GM18868 (cell line): ENCODE results near the gene NPTX1.

Source experiments
- ATAC-seq: cut with Tn5 transposase; IDR thresholded peaks from one replicate; pipeline ENCODE4 v1.9.1; 2021; ENCODE audit warnings: mild to moderate bottlenecking, moderate library complexity; ENCODE audit not compliant: unreplicated experiment

The NPTX1 gene

DNA sequence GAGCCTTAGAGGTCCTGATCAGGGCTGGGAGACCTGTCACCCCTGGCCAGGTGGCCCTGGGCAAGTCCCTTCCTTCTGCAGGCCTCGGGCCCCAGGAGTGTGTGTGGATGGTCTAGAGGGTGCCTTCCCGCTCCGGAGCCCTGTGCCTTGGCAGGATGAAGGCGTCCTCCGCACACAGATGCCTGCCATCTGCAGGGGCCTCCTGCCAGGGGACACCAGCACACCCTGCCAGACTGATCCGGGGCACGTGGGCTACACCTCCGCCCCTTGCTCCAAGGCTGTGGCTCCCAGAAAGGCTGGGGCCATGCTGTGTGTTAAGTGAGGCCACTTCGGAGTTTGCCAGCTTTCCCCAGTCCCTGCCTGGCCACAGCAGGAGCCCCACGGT, 30.7 kb downstream of the NPTX1 start:
- no peak for ATAC-seq

DNA sequence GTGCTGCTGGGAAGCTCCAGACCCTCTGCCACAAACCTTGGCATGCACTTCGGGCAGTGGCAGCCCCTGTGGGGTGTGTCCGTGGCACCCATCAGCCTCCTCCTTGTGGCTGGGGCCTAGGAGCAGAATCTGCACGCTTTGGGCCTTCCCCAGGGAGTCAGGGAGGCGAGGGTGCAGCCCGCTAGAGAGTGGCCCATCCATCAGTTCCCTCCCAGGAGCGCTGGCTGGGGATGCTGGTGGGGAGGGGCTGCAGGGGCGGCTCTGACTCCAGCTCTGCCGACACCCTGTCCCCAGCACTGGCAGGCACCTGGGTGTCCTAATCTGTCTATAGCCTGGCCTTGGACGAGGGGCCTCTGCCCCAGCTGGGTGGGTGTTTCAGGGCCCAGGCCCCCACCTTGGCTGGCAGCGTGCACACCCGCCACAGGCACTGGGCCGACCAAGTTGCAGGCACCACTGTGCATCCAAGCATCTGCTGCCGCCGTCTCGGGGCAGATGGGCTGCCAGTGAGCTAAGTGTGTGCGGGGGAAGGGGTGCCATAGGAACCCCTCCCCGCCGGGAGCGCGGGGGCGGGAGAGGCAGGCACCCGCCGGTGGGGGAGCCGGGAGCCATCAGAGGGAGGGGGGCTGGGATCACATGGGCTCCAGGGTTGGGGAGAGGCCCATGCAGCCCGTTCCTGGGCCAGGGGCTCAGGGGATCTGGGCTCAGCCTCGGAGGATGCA, 31.2 kb downstream of the NPTX1 start:
- ATAC-seq = no peak

DNA sequence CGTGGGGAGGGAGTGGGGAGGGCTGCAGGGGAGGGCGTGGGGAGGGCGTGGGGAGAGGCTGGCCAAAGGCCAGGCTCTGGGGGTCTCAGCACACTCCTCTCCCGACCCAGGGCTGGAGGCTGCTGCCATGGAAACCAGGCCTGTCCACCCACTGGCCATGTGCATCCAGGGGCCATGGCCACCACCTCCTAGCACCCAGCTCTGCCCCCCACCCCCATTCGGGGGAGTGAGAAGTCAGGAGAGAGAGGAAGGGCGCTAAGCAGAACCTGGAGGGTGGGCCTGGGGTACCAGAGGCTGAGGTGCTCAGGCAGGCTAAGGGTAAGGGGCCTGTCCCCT, 31.8 kb downstream of the NPTX1 start:
- no peak for ATAC-seq

DNA sequence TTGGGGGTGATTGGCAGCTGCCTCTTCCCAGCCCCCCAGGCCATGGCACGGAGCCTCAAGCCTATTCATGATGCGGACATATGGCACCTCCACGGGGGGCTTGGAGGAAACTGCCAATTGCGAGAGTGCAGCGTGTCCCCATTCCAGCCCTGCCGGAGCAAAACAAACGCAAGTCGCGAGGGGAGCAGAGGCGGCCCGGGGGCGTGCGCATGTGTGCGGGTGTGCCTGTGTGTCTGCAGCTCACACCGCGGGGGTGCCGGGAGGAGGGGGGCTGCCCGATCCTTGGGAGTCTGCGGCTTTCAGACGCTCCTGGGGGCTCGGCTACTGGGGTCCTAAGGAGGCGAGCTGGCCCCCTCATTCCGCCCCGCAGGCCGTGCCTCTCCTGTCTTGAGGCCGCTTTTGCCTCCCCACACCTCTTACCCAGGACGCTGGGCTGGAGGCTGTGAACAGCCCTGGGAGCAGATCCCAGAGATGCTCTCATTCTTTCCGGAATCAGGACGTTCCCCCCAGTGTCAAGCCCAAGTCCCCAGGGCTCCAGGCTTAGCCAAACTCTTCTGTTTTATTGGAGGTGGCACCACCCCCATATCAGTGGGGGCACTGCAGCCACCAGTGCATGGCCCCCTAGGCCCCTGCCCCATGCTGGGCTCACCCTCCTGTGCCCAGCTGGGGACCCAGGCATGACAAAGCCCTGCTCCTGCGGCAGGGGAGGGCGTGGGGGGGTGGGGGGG, 32.3 kb downstream of the NPTX1 start:
- no peak for ATAC-seq

DNA sequence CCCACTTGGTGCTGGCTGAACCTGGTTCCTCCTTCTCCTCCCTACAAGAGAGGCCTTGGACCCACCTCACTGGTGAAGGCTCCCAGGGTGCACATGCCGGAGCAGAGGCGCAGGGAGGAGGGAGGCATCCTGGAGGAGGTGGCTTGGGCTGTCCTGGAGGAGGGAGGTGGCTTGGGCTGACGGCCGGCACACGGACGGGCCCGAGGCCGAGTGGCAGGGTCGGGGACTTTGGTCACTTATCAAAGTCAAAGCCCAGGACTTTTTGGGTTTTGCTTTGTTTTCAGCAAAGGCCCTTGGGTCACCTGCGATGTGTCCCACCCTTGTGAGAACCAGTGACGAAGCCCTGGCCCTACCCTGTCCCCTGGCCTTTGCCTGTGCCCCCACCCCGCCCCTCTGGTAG, 32.9 kb downstream of the NPTX1 start:
- no peak for ATAC-seq

DNA sequence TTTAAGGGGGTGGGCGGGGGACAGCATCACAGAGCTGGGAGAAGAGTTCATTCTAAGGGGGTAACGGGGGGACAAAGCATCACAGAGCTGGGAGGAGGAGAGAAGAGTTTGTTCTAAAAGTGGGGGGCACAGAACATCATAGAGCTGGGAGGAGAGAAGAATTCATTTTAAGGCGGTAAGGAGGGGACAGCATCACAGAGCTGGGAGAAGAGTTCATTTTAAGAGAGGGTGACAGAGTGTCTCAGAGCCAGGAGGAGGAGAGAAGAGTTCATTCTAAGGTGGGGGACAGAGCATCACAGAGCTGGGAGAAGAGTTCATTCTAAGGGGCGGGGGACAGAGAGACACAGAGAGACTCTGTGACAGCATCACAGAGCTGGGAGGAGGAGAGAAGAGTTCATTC, 33.6 kb downstream of the NPTX1 start:
- ATAC-seq = no peak

DNA sequence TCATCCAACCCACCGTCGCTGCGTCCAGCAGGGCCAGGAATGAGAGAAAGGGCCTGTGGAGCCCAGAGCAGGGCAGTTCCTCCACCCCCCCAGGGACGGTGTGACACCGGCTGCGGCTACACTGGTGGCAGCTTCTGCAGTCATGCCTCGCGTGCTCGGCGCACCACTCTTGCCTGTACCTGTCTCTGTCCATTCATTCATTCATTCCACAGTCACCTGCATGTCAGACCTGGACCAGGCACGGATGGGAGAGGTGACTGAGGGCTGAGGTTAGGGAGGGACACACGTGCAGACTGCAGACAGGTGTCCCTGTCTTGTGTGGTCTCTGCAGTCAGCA, 34.1 kb downstream of the NPTX1 start:
- no peak for ATAC-seq

DNA sequence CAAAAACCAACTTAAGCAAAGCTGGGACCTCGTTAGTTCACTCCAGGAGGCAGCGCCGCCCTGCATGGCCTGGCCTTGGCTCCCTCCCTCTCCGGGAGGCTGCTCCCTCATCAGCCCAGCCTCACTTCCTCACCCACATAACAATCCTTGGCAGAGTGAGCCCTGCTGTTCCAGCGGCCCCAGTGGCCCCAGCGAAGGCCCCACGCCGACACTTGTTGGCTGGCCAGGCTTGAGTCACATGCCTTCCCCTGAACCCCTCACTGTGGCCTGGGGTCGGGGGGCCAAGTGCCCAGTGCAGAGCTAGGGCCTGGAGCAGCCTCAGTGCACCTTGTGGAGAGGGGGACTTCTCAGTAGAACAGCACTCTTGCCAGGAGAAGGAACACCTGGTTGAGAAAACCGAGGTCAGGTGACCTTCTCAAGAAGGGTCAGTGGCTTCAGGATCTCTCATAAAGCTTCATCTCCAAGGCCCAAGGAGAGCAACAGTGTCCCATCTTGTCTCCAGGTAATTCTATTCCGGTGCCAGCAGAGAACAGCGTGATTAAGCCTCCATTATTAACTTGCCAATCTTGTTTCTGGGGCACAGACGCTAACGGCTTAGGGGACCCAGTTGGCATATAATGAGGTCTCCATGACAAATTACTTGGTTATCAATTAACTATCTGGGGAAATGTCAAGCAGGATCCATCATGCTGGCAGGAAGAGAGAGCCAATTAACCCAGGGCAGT, 34.6 kb downstream of the NPTX1 start:
- no peak for ATAC-seq

DNA sequence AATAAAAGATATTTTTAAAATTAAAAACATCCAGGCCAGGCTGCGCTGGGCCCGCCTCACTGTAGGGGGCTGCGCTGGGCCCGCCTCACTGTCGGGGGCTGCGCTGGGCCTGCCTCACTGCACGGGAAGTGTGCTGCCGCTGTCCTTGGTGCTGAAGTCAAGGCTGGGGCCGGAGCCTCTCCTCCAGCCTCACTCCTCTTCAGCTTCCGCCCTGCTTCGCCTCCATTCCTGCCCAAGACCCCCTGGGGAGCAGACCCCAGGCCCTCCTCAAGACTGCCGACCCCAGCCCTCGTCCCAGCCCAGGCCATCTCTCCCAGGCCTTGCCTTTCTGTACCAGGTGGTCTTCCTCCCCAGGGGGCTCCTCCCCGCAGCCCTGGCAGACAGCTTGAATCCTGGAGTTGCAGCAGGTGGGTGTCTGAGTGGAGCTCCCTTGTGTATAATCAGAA, 35.3 kb downstream of the NPTX1 start:
- no peak for ATAC-seq

DNA sequence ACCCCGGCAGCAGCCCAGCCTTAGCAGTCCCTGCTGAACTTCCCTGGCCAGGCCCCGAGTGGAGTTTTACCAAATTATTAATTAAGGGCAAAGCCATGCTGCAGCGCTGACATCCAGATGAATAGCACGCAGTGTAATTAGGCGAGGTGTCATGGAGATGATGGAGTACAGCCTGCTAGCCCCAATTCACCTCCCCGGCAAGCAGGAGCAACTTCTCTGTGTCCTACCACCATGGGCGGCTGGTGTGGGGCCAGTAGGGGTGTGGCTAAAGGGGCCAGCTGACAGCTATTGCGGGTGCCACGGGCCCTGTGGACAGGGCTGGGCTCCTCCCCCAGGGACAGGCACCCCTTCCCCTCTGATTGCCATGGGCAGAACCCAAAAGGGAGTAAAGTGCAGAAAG, 36.9 kb downstream of the NPTX1 start:
- no peak for ATAC-seq

DNA sequence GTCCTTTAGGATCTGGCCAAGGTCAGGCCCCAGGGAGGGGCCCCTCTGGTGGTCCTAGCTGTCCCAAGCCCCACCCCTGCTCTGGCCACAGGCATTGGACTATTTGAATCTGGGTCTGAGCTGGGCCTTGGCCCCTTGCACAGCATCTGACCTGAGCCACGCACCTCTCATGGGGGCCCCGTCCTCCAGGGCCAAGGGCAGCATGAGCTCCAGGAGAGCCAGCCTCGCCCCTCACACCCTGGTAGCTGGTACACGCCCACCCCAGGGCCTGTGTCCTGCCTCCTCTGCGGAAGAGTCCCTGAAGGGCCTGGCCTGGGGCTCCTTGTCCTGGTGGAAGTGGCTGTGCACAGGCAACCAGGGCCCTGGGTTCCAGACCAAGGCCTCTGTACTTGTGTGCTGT, 37.6 kb downstream of the NPTX1 start:
- no peak for ATAC-seq

DNA sequence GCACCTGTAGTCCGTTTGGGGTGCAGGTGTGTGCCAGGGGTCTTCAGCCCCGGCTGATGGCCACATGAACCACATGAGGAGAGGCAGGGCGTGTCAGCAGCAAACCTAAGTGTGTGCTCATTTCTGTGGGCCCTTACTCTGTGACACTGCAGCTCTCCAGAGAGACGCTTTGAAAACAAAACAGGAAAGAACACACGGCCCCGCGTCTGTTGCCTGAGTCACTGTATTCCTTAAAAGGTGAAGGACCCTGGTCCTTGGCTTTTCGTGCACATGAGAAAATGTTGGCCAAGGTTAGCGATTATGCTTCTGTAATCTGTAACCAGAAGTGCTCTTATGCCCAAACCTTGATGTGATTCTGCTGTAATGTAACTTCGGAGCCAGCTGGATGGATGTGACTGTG, 38.9 kb downstream of the NPTX1 start:
- ATAC-seq = no peak

DNA sequence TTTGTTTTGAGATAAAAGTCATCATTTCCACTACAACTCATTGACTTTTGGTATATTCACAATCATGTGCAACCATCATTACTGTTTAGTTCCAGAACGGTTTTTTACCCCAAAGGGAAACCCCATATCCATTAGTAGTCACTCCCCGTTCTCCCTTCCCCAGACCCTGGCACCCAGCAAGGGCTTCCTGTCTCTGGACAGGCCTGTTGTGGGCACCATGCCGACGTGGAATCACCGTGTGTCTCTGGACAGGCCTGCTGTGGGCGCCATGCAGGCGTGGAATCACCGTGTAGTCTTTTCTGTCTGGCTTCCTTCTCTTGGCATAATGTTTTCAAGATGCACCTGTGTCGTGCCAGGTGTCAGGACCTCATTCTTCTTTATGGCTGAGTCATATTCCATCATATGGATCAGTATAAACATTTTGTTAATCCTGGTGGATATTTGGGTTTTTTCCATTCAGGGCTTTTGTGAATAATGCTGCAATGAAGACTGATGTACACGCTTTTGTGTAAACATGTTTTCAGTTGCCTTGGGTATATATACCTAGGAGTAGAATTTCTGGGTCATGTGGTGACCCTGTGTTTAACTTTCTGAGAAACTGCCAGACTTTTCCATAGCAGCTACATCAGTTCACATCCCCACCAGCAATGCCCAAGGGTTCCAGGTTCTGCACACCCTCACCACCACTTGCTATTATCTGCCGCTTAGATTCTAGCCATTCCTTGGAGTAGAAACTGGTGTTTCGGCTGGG, 42.3 kb downstream of the NPTX1 start:
- ATAC-seq = no peak

DNA sequence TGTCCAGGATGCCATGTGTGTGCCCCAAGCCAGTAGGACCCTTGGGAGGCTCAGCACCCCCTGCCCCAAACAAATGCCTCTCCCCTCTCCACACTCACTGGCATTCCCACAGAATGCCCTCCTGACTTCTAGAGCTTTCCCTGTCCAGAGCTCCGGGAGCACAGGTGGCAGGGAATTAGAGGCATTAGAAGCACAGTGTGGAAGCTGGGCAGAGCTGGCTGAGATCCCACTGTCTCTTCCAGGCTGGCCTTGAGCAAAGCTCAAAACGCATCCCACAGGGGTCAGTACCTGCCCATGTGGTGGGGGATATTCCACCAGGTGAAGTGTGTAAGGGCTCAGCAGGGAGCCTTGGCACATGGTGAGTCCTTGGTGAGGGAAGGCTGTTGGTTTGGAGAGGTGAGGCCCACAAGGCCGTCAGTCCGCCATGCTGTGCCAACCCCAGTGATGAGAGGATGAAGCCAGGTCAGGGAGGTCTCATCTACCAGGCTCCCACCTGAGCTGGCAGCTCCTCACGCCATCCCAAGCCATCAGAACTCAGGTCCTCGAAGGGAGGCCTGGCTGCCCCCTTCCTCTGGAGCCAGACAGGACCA, 43.4 kb downstream of the NPTX1 start:
- no peak for ATAC-seq

DNA sequence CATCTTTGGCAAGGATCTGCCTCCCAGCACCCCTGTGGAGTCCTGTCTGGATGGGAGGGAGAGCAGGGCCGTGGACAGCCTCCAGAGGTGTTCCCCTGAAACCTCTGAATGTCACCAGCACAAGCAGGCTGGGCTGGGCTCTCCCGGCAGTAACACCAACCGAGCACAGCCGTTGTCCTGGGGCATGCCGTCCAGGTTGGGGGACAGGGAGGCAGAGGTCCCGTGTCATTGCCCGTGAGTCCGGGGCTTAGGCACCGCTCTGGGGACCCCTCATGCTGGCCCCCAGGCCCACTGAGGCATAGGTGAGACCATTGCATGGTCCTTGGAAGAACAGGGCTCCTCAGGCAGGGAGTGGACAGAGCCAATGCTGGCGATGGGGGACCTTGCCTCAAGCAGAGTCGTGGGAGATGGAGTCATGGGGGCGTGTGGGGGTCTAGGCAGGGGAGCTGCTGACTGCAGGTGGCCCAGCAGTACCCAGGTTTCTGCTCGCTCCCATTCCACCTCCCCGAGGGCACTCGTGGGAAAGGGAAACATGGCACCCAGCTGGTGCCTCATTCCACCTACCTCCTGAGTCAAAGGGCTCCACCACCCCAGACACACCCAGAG, 44.0 kb downstream of the NPTX1 start:
- no peak for ATAC-seq

DNA sequence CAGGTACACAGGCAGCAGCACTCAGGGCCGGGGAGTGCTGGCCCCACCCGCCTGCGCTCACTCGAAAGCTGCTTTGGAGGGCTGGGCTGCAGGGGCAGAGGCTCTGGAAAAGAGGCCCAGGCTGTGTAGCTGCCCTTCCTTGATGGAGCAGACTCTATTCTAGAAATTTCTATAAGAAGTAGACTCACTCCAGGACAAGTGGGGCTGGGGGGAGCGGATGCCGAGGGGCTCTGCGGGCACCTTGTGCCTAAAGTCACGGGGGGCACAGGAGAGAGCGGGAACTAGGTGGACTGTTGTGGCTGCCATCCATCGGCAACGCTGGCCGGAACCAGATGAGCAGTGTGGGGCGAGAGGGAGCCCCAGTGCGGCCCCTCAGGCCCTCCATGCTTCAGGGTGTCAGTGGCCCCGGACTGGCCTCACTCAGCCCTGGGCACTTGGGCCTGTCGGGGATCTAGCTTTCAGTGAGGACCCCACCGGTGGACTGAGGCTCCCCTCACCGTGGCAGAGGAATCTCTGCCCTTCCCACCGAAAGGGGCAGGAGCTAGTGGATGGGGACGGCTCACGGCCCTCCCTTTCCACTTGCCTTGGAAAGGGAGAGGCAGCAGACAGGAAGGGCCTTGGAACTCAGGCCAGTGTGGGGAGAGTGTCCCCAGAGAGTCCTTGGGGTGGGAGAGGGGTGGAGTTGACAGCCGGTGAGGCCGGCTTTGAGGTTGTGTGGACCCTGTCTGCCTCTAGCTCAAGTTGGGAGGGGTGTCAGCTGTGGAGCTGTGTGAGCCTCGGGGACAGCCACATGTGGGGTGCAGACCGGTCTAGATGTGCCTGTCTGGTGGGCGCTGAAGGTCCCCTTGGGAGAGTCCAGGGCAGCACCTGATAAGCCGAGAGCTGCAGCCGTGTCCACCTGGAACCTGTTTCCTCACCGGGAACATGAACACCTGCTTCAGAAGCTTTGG, 44.9 kb downstream of the NPTX1 start:
- ATAC-seq = no peak

DNA sequence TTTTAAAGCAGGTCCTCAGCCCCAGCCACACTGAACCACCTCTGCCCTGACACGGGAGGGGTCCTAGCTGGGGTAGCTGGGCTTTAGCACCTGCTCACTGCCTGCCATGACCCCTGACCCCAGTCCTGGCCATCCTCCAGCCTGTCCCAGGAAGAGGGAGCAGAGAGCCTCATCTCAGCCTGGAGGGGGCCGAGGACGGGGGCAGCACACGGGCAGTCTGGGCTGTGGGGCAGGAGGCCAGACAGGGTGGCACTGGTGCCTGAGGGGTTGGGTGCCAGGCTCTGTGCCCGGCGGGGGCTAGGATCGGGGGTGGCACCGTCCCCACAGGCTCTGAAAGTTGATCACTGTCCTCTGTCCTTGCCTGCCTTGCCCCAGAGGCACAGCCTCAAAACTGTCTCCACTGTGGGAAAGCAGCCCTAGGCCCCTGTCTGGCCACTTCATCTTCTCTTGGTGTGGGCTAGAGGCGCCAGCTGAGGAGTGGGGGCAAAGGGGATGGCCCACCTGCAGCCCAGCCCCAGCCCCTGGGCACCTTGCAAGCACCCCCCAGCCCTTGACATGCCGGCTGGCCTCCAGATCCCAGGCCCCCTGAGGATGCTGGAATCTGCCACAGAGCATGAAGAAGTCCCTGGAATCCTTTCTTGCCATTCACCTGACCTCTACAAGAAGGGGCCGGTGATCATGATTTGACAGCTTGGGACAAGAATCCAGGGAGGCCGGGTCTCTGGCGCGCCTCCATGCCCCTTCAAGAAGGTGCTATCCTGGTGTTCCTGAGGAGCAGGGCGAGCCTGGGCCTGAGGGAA, 45.8 kb downstream of the NPTX1 start:
- ATAC-seq = no peak

DNA sequence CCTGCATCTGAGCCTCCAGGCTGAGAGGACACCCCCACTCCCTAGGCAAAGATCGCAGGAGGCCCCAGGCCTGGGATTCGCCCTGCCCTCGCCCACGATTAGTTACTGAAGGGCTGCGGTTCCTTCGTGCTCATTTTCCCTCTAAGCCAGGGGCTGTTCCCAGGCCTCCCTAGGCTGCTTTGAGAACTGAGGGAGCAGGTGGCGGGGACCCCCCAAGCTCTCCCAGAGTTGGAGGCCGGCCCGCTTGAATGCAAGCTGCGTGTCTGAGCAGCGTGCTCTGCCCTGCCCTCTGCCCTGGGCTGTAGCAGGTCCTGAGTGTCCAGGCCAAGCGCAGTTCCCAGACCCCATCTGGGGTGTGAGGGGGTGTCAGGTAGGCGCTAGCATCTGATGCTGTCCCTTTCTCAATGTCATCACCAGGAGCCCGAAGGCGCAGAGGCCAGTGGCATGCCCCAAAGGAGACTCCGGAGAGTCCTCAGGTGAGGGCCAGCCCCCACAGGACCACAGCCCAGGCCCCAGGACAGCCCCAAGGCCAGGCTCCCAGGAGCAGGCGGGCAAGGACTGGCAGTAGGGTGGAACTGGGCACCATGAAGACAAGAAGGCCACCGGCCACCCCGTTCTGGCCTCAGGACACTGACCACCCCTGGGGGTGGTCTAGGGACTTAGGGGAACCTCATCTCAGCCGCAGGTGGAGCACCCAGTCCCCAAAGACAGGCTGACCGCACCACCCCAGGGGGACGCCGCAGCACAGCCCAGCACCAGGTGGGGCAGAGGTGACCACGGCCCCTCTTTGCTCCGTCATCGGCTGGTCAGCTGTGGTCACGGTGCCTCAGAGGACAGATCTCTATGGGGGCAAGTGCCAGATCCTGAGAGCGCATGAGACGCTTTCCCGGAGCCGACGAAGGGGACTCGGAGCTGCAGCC, 46.8 kb downstream of the NPTX1 start:
- ATAC-seq = no peak
